ENCODE results near the gene FTSJ3. TPM values are rescaled to one million over a fixed set of nuclear protein-coding genes. Genes with fewer than 3 reads are reported as not detected.

The FTSJ3 gene
- total and polyA plus RNA-seq, 2 of the 13 experiments (the other 11 are each of a cell fraction or from before 2014, with no cell fraction given), result 26.0 to 64.2 TPM

DNA sequence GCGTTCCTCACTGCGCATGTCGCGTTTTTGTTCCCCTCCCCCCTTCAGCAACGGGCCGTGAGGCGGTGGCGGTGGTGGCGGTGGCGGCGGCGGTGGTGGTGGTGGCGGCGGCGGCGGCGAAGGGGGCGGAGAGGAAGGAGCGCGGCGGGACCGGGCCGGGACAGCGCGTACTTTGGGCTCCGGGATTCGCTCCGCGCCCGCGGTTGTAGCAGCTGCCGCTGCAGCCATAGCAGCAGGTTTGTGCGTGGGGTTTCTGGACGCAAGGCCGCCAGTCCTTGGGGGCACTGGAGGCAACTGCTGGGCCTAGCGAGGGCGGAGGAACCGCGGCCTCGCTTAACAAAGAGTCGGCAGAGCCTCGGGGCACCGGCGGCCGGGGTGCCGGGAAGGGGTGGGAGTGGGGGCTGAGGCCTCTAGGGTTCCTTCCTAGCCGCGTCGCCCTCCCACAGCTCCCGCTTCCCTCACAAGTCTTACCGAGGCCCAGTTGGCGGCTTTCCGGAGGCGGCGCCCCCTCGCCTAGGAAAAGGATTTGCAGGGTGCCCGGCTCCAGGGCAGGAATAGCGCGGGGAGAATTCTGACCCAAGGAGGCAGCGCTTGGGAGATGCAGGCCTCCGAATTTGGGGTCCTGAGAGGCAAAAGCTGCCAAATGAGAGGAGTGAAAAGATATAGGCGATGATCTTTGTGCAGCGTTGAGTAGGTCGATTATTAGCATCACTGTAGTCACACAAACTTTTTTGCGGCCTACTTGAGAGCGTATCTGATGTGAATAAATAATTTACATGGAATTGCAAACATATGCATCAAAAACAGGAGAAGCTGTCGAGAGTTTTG, 53.1 kb downstream of the FTSJ3 start, which contains the start of gene DDX42 (continued):
- TF ChIP-seq ZKSCAN8 (CRISPR knock-in tag; IDR thresholded peaks at IDR 0.05; ENCODE audit: borderline replicate concordance) (0 out of 2 replicates have a peak, but pooled peaks have one; percentile 19), MTF1 (CRISPR knock-in tag; IDR thresholded peaks at IDR 0.05) (peak; percentile 65; the same call in 1 of the 2 replicates), MTF2 (CRISPR knock-in tag; IDR thresholded peaks at IDR 0.05; ENCODE audit: borderline replicate concordance) (0 out of 2 replicates have a peak, but pooled peaks have one; percentile 47), ATF1 (CRISPR knock-in tag; IDR thresholded peaks at IDR 0.05) (no peak), TBX2 (CRISPR knock-in tag; IDR thresholded peaks at IDR 0.05; ENCODE audit: borderline replicate concordance) (peak; percentile 38; the same call in 1 of the 2 replicates), EEA1 (CRISPR knock-in tag; IDR thresholded peaks at IDR 0.05; ENCODE audit: borderline replicate concordance) (peak; percentile 47), MEIS1 (CRISPR knock-in tag; IDR thresholded peaks at IDR 0.05; ENCODE audit: borderline replicate concordance) (peak; percentile 1; the same call in 1 of the 2 replicates), ZNF878 (CRISPR knock-in tag; IDR thresholded peaks at IDR 0.05) (no peak; the same call in 1 of the 2 replicates), ZNF577 (CRISPR knock-in tag; IDR thresholded peaks at IDR 0.05; ENCODE audit: borderline replicate concordance, low read depth) (0 out of 2 replicates have a peak, but pooled peaks have one; percentile 41)
- TF ChIP-seq, protein P1, sequence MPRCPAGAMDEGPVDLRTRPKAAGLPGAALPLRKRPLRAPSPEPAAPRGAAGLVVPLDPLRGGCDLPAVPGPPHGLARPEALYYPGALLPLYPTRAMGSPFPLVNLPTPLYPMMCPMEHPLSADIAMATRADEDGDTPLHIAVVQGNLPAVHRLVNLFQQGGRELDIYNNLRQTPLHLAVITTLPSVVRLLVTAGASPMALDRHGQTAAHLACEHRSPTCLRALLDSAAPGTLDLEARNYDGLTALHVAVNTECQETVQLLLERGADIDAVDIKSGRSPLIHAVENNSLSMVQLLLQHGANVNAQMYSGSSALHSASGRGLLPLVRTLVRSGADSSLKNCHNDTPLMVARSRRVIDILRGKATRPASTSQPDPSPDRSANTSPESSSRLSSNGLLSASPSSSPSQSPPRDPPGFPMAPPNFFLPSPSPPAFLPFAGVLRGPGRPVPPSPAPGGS (CRISPR knock-in tag; IDR thresholded peaks at IDR 0.05), result peak; percentile 7; the same call in 1 of the 2 replicates
- TF ChIP-seq, protein P2, sequence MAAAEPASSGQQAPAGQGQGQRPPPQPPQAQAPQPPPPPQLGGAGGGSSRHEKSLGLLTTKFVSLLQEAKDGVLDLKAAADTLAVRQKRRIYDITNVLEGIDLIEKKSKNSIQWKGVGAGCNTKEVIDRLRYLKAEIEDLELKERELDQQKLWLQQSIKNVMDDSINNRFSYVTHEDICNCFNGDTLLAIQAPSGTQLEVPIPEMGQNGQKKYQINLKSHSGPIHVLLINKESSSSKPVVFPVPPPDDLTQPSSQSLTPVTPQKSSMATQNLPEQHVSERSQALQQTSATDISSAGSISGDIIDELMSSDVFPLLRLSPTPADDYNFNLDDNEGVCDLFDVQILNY (CRISPR knock-in tag; conservative IDR thresholded peaks at IDR 0.05), result 0 out of 2 replicates have a peak, but pooled peaks have one; percentile 31

All from HepG2 (cell line).